Endodermal cell (in vitro differentiated cells): ENCODE measurements around the gene TLR9. TPM values are rescaled to one million over a fixed set of nuclear protein-coding genes. Genes with fewer than 3 reads are reported as not detected.

ENCODE experiments used
- DNase-seq: peaks from one replicate; pipeline ENCODE4 v3.0.0-alpha.2; 2017
- H3K27ac ChIP-seq: 2 replicates; pipeline ENCODE4 v1.5.1; 2013; ENCODE audit warnings: mild to moderate bottlenecking, low read depth, low read length, moderate library complexity
- H3K27me3 ChIP-seq: 2 replicates; pipeline ENCODE4 v1.6.1; 2013; ENCODE audit warnings: mild to moderate bottlenecking, low read length, moderate library complexity; ENCODE audit not compliant: insufficient read depth, control insufficient read depth, poor library complexity, severe bottlenecking
- H3K36me3 ChIP-seq: 2 replicates; pipeline ENCODE4 v1.7.0; 2013; ENCODE audit warnings: mild to moderate bottlenecking, low read length, moderate library complexity; ENCODE audit not compliant: control insufficient read depth, insufficient read depth
- H3K4me1 ChIP-seq: one replicate; pipeline ENCODE4 v1.7.0; 2013; ENCODE audit warnings: low read length; ENCODE audit not compliant: control insufficient read depth, insufficient read depth
- H3K4me3 ChIP-seq: 2 replicates; pipeline ENCODE4 v1.5.1; 2013; ENCODE audit warnings: mild to moderate bottlenecking, low read length, moderate library complexity
- H3K9ac ChIP-seq: 2 replicates; pipeline ENCODE4 v1.6.1; 2013; ENCODE audit warnings: mild to moderate bottlenecking, low read length, moderate library complexity; ENCODE audit not compliant: poor library complexity, severe bottlenecking; ENCODE audit errors: extremely low read depth
- H3K9me3 ChIP-seq: 2 replicates; pipeline ENCODE4 v1.6.1; 2013; ENCODE audit warnings: mild to moderate bottlenecking, low read length, moderate library complexity; ENCODE audit not compliant: control insufficient read depth
- H3K27ac Mint-ChIP-seq: 2 replicates; pipeline ENCODE4 v1.8.0; 2020; ENCODE audit warnings: mixed read lengths
- H3K27me3 Mint-ChIP-seq: 2 replicates; pipeline ENCODE4 v1.8.0; 2021; ENCODE audit warnings: mild to moderate bottlenecking, mixed read lengths; ENCODE audit not compliant: insufficient read depth
- H3K36me3 Mint-ChIP-seq: 2 replicates; pipeline ENCODE4 v1.8.0; 2020; ENCODE audit warnings: low read depth, mixed read lengths
- H3K4me1 Mint-ChIP-seq: 2 replicates; pipeline ENCODE4 v1.8.0; 2020; ENCODE audit warnings: mixed read lengths
- H3K4me3 Mint-ChIP-seq: 2 replicates; pipeline ENCODE4 v1.8.0; 2020; ENCODE audit warnings: mild to moderate bottlenecking, moderate library complexity, mixed read lengths
- H3K9me3 Mint-ChIP-seq: 2 replicates; pipeline ENCODE4 v1.8.0; 2020; ENCODE audit warnings: mild to moderate bottlenecking, mixed read lengths
- WGBS, 2 experiments: methylation state at CpG; one replicate each; pipeline versions ENCODE4 v1.1.5 to v1.1.7; 2013; ENCODE audit warnings: missing lambda C conversion rate in 2 of 2, mixed read lengths in 1 of 2; ENCODE audit not compliant: insufficient coverage in 1 of 2, insufficient read length in 1 of 2; 5-methylcytosine and 5-hydroxymethylcytosine counted together
- total RNA-seq, 2 donors: library from RNA; stranded (reverse); fragmentation: NEBNext Ultra II Directional in 1 of 2; extraction: Animal tissue kit (Norgen Biotek cat#: 25700) in 1 of 2; gene quantifications; 2 replicates in 1 of 2; 3 replicates in 1 of 2; pipeline ENCODE4 v1.2.1, GENCODE V29; 2021
- TF ChIP-seq, protein P1 (sequence below): fragments of 200-600 bp; sonication (generic); conservative IDR thresholded peaks from 2 replicates; pipeline ENCODE4 v1.5.0; 2021; ENCODE audit warnings: antibody characterized with exemption, mild to moderate bottlenecking

The TLR9 gene
- total RNA-seq, 2 donors from 2014 or later: 0.11 TPM; not detected in 1

GRCh38 chr3:52231502-52232278 lies 6.2 kb upstream of the TLR9 start:
- Histone ChIP-seq H3K9me3 (no peaks in the 10 kb centered on the region), H3K9ac (no peak overlapping the region), H3K27ac (no peak overlapping the region), H3K4me1 (no peaks in the 10 kb centered on the region), H3K4me3 (no peak overlapping the region), H3K36me3 (peaks cover 18% of the 10 kb centered on the region), H3K27me3 (no peaks in the 10 kb centered on the region)
- no peaks in the 10 kb centered on the region for H3K9me3 Mint-ChIP-seq
- H3K36me3 Mint-ChIP-seq: peaks cover 29% of the 10 kb centered on the region
- DNase-seq: peak; percentile 94
- WGBS, 2 experiments: 82 to 88% methylated on average over 16 to 34 of the region's 34 CpGs
- H3K4me3 Mint-ChIP-seq: no peak overlapping the region
- TF ChIP-seq, protein P1, sequence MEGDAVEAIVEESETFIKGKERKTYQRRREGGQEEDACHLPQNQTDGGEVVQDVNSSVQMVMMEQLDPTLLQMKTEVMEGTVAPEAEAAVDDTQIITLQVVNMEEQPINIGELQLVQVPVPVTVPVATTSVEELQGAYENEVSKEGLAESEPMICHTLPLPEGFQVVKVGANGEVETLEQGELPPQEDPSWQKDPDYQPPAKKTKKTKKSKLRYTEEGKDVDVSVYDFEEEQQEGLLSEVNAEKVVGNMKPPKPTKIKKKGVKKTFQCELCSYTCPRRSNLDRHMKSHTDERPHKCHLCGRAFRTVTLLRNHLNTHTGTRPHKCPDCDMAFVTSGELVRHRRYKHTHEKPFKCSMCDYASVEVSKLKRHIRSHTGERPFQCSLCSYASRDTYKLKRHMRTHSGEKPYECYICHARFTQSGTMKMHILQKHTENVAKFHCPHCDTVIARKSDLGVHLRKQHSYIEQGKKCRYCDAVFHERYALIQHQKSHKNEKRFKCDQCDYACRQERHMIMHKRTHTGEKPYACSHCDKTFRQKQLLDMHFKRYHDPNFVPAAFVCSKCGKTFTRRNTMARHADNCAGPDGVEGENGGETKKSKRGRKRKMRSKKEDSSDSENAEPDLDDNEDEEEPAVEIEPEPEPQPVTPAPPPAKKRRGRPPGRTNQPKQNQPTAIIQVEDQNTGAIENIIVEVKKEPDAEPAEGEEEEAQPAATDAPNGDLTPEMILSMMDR: peak; percentile 95
- H3K27me3 Mint-ChIP-seq: no peaks in the 10 kb centered on the region
- no peaks in the 10 kb centered on the region for H3K4me1 Mint-ChIP-seq
- H3K27ac Mint-ChIP-seq: peak overlapping the region; percentile 74

DNA sequence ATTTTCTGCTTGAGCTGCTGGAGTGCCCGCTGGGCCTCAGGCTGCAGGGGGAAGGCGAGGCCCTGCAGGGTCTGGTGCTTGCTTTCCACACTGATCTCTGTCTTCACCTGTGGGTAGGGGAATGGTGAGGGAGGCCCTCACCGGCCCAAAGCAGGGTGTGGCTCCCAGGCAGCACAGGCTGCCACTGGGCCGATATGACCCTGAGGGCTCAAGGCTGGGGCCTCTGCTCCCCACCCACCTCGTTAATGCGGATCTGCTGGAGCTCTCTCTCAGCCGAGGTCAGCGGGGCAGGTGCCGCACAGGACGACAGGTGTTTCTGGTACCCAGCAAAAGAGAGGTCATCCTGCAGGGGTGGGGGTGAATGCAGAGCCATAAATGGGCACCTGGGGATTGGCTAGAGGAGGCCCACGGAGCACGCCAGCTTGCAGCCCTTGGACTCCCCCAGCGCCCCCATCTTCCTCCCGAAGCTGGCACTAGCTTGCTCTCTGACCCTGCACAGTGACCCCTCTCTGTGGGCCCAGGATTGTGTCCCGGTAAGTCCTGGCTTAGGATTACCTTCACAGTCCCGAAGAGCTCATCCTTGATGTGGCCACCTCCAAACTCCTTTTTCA lies 5.5 kb upstream of the TLR9 start:
- no peaks in the 10 kb centered on the region for H3K9me3 Mint-ChIP-seq
- Histone ChIP-seq H3K9ac (no peak overlapping the region), H3K27me3 (no peaks in the 10 kb centered on the region), H3K9me3 (no peaks in the 10 kb centered on the region), H3K4me1 (no peaks in the 10 kb centered on the region), H3K27ac (no peak overlapping the region), H3K36me3 (peaks cover 18% of the 10 kb centered on the region), H3K4me3 (no peak overlapping the region)
- no peaks in the 10 kb centered on the region for H3K4me1 Mint-ChIP-seq
- H3K4me3 Mint-ChIP-seq: no peak overlapping the region
- no peak overlapping the region for H3K27ac Mint-ChIP-seq
- WGBS, 2 experiments: 92 to 98% methylated on average over 11 to 16 of the region's 16 CpGs
- H3K36me3 Mint-ChIP-seq: peaks cover 29% of the 10 kb centered on the region
- H3K27me3 Mint-ChIP-seq: no peaks in the 10 kb centered on the region
- TF ChIP-seq, protein P1: no peak
- peak; percentile 43 for DNase-seq

- H3K9me3 Mint-ChIP-seq: no peaks in the 10 kb centered on the region
- no peak overlapping the region for H3K27ac Mint-ChIP-seq
- Histone ChIP-seq H3K27ac (no peak overlapping the region), H3K9ac (no peak overlapping the region), H3K4me3 (no peak overlapping the region), H3K36me3 (peaks cover 18% of the 10 kb centered on the region), H3K27me3 (no peaks in the 10 kb centered on the region), H3K4me1 (no peaks in the 10 kb centered on the region), H3K9me3 (no peaks in the 10 kb centered on the region)
- 92 to 97% methylated on average over 6 of the region's 6 CpGs for WGBS, 2 experiments
- no peak for DNase-seq
- TF ChIP-seq, protein P1: no peak
- H3K27me3 Mint-ChIP-seq: no peaks in the 10 kb centered on the region
- peaks cover 29% of the 10 kb centered on the region for H3K36me3 Mint-ChIP-seq
- H3K4me3 Mint-ChIP-seq: no peak overlapping the region
- H3K4me1 Mint-ChIP-seq: no peaks in the 10 kb centered on the region
Measured at GRCh38 chr3:52230461-52230860, 5.0 kb upstream of the TLR9 start.
